Activated CD4-positive, CD25-positive, alpha-beta regulatory T cell (primary cell): ENCODE data around the gene SLC16A3.

Experiments used
- DNase-seq, 4 experiments: peaks; one replicate each; lab custom pipeline; 2025; lab: John Stamatoyannopoulos, UW

The SLC16A3 gene

GRCh38 chr17:82287013-82287867 is 58.4 kb downstream of the SLC16A3 start:
- no peak for DNase-seq

- DNase-seq, result no peak
These were observed 59.3 kb downstream of the SLC16A3 start for GRCh38 chr17:82287868-82288801.
